Amniotic epithelial cell (primary cell): Measurements from ENCODE around the gene GBE1.
"Not testable (repeated sequence)": the region's sequence is repeated elsewhere in the genome, so short reads cannot be mapped to it uniquely, and the experiment has no call there.

Source experiments
- DNase-seq: peaks from one replicate; pipeline ENCODE4 v3.0.0-alpha.2; 2010; ENCODE audit warnings: low read depth

GBE1 gene

DNA sequence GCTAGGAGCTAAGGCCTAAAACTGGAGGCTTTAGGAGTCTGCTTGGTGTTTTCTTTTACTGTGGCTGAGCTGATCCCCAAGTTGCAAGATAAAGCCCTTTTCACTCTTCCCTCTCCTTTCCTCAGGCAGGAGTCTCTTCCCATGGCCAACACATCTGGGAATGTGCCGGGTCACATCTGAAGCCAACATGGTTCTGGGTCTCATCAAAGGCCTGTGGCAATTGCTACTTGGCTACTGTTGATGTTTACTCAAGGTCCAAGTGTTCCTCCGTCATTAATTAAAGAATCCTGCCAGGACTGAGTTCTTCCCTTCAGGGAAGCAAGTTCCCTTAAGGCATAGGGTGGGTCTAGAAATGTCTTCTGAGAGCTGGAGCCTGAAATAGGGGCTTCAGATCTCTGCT is 230.2 kb downstream of the GBE1 start:
- no peak for DNase-seq

DNA sequence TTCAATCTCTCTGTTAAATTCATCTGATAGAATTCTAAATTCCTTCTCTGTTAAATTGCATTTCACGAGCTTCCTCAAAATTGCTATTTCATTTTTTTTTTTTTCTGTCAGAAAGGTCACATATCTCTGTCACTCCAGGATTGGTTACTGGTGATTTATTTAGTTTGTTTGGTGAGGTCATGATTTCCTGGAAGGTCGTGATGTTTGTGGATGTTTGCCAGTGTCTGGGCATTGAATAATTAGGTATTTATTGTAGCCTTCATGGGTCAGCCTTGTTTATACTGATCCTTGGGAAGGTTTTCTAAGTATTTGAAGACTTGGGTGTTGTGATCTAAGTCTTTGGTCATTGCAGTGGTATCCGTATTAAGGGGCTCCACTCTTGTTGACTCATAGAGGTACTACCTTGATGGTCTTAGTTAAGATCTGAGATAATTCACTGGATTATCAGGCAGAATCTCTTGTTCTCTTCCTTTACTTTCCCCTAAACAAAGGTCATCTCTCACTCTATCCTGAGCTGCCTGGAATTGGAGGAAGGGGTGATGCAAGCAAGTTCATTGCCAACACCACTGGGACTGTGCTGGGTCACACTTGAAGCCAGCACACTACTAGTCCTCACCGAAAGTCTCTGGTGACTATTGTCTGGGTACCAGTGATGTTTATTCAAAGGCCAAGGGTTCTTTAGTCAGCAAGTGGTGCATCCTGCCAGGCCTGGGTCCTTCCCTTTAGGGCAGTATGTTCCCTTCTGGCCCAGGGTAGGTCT is 231.1 kb downstream of the GBE1 start:
- no peak for DNase-seq

DNA sequence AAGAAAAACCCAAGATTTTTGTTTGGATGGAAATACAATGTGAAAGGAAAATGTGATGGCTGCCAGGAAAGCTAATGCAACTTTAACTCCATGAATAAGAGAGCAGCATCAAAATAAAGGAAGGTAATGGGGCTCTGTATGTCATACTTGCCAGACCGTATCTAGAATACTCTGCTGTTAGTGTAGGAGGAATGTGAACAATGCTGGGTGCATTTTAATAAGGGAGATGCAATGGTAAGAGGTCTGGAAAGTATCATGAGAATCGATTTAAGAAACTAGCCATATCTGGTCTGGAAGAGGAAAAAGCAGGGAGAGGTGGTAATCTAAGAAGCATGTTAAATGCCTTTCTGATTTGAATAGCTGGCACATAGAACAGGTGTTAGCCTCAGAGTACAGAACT is 239.6 kb downstream of the GBE1 start:
- DNase-seq, result no peak

DNA sequence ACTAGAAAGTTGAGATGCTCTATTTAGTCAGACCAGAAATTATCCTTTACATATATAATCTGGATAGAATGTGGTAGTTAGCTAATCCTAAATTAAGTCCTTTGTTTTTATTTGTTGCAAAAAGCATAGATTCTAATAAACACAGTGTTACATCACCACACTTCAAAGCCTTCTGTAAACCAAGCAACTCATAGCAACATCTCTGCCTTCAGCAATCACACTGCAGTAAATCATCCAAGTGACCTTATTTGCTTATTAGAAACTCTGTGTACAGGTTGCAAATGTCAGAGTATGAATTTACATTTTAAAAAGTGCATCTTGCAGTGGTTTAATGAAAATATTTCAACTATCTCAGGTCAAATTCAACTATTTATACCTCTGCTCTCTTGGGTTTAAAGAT is 242.5 kb downstream of the GBE1 start:
- peak; percentile 20 for DNase-seq

DNA sequence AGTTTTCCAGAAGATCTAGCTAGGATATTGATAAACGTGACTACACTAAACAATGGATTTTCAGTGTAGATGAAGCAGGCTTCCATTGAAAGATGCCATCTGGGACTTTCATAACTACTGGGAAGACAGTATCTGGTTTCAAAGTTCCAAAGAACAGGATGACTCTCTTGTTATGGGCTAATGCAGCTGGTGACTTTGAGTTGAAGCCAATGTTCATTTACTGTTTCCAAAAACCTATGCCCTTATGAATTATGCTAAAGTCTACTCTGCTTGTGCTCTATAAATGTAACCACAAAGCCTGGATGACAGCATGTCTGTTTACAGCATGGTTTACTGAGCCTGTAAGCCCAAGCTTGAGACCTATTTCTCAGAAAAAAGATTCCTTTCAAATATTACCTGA is 245.4 kb downstream of the GBE1 start:
- no peak for DNase-seq

DNA sequence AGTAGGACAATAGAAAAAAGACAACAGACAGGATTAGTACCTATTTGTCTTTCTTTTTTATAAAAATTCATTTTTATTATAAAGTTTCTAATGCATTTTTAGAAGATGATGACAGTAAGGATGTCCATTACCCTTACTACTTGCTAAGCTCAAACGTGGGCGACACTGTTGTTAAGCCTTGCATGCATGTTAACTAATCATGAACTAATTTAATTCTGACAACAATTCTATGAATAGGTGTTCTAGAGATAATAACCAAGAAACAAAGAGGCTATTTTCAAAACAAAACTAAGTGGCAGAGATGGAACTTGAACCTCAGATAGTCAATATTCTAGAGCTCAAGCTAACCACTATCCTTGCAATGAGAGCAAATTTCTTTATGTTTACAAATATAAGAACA is 247.9 kb downstream of the GBE1 start:
- no peak for DNase-seq

DNA sequence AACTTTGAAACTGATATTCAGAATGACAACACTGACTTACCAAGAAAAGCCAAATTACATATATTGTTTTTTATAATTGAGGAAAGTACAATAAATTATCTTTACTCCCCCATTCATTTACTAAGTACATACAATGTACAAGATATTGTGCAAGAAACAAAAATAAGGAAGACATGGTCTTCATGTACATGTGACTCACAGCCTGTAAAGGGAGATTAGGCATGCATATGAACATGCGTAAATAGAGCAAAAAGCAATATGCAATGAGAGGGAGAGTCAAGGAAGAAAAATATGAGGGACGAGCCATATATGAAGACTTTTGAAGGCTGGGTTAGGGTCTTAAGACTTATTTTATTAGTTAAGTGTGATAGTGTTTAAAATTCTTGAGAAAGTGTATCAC is 258.4 kb downstream of the GBE1 start:
- DNase-seq, result no peak

DNA sequence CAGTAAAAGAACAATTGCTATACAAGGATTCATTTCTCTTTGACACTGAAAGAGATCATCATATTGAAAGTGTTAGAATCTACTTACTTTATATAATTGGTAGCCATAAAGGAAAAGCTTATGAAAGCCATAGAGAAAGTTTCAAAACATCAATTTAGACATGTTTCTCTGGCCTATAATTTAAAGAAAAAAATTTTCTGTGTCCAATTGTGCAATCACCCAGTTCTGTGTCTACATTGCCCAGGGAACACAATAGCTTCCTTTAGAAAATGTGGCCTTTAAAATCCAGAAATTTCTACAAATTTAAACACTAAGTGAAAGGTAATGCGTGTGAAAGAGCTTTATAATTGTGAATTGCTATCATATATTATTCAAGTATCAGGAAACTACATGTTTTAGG is 259.2 kb downstream of the GBE1 start:
- DNase-seq, result no peak

DNA sequence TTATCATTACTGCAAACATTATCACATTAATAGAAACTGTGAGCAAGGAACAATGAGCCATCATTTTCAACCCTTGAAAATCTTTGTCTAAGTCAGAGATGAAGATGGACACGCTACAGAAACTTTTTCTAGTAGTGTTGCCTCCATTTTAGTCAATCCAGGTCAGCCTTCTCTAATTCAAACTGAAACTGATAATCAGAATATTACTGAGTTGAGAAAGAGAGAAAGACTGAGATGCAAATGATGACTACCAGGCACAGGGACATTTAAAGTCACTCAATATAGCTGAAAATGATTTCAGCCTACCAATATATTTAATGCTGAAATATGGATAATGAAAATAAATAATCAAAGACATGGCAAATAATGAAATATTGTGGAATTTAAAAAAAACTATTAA is 261.4 kb downstream of the GBE1 start:
- no peak for DNase-seq

DNA sequence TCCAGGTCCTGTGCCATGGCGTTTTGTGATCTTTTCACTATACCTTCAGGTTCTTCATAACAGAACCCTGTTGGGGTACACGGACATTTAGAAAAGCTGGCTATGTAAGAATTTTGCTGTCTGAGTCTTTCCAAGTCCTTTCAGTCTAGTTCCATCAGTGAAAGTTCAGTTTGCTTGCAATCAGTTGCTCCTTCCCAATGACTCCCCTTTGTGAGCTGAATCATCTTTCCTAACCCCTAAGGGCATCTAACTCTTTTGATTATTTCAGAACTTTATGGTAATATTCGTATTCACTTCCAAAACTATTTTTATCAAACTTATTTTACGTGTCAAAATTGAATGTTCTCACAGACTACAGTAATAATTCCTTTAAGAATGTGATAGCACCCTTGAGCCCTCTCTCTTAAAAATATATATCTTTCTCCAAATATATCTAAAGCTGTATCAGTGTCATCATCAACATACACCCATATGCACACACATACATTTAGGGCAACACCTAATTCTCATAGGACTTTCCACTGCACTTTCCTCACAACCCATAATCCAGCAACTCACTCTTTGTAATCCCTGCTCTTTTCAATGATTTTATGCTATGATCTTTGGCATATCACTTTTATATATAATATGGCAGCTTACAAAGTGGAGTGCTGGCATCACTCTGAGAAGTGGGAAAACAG is 263.7 kb downstream of the GBE1 start:
- no peak for DNase-seq

DNA sequence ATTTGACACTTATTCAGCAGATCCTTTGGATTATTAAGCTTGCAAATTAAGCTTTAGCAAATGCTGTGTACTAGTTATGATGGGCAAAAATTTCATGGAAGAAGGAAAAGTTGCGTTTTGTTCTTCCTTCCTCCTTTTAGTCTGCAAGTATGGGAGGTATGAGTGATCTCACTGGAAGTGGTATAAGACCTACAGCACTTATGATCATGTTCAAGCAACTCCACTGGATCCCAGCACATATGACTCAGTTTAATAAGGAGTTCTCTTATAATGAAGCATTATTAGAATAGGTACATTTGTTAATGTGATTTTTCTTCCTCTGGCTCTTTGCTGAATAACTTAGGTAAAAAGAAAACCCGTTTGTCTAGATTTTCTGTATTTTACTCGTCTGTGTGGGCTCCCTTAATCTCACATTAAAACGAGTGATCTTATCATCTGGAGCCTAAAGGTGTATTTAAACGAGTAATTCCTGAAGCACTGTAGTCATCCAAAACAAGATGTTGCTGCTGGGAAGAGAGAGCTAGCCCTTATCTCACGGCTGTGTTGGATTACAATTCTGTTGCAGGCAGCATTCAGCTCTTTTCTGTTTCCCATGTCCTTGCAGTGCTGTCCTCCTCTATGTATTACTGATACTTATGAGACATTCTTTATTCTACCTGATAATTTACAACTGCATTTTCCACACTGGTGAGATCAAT is 264.9 kb downstream of the GBE1 start:
- DNase-seq, result peak; percentile 12

DNA sequence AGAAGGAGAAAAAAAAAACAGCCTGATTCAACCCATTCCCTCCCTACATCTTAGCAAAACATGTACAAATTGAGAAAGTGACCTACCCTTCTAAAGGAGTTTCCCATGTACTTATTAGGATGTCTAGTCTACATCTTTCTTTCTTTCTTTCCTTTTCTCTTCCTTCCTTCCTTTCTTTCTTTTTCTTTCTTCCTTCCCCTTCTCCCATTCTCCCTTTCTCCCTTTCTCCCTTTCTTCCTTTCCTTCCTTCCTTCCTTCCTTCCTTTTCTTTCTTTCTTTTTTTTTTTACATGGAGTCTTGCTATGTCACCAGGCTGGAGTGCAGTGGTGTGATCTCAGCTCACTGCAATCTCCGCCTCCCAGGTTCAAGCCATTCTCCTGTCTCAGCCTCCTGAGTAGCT is 269.0 kb downstream of the GBE1 start:
- DNase-seq, result not testable (repeated sequence)

DNA sequence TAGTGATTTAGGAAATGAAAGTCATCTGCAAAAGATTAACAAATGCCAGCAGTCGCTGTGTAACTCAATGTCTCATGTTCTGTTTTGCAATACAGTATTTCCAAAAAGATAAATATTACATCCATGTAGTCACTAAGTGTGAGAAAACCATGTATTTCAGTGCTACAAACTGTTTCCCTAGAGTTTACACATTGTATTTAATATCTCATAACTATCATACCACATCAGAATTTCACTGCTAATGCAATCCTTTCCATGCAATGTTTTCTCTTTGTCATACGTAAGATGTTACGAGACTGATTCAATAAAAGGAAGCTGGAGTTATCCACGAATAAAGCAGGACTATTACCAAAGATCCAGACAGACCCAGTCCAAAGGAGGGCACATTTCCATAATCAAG is 269.4 kb downstream of the GBE1 start:
- peak; percentile 81 for DNase-seq

DNA sequence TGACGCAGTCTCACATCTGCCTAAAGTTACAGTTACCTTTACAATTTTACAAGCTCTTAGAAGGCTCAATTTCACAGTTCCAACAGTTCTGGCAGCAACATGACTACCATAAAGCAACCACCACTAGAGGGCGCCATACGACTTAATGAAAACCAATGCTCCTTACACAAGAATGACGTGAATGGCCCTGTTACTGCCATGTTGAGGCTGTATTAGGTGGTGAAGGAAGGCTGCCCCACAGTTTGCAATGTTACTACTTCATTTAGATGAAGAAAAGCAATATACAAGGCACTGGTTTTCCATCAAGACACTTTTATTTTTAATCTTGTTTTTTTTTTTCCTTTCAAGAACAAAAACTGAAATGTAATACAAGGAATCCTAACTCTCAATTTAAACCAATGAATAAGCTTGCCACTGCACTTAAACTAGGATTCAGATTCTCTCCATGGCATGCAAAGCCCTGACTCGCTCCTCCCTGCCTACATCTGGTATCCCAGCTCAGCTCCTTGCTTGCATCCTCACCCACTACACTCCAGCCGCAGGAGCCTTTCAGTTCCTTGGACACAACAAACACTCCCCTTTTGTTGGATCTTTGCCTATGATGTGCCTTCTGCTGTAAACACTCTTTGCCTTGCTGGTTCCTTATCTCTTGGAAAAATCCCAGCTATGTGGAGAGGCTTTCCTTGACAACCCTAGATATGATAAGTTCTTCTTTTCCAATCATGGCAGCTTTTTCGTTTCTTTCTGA is 270.7 kb downstream of the GBE1 start:
- DNase-seq, result peak; percentile 98

DNA sequence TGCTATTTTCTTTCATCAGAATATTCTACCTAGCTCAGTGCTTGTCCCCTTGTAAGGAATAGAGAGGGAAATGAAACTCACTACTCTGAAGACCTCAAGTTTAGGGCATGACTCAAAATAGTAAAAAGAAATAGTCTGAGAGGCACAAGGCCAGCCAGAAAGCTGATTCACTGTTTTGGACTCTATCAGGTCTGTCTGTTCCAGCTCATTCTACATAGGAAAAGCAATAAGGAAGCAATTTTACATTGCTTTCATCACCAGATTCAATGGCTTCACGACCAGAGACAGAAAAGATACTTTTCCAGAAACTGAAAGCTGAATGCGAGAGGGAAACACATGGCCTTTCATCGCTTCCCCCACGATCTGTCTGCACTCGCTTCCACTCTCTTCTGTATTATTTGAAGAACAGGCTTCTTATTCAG is 276.0 kb downstream of the GBE1 start:
- peak; percentile 36 for DNase-seq

DNA sequence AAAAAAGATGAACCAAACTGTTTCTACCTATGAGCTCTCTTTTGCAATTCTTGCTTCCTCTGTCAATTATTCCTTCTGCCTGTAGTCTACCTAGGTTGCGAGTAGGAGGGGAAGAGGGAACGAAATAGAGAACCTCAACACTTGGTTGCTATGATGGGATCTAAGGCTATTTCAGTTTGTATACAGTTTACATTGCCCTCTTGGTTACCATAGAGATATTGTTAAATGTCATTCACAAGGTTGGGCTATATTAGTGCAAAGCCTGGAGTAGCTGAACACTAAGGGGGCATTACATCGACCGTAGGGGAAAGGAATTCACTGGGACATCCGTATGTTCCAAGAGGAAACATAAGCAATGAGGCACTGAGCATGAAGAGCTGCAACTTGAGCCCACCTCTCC is 276.9 kb downstream of the GBE1 start:
- no peak for DNase-seq

DNA sequence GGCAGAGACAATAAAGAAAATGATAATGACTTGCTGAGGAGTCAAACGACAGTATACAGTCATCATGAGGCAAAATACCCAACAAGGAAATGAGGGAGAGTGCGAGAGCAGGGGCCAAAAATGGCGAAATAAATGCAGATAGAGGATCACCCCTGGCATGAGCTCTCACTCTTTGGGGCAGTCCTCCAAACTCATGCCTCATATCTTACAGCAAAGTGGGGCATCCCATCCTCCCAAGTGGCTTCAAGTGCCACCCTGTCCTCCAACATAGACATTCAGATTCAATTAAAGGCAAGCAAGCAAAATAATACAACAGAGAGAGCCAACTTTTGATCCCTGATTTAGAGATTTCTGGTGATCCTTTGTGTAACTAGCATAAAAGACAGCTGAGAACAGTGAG is 278.4 kb downstream of the GBE1 start:
- DNase-seq, result no peak

DNA sequence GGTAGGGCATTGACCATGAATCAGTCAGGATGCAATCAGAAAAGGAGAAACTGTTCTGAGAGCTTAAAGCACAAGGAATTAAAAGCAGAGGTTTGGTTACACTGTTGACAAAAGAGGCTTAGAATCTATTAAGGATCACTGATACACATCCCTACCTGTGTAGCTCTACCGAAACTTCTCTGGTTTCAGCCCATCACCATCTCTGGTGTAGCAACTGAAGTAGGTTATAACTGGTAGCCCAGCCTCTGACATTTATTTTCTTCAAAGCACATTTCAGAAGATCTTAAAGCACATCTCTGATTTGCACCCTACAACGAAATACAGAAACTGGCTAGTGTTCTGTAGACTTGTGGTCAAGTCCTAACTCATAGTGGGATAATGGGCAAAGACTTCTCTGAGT is 283.7 kb downstream of the GBE1 start:
- DNase-seq, result no peak

DNA sequence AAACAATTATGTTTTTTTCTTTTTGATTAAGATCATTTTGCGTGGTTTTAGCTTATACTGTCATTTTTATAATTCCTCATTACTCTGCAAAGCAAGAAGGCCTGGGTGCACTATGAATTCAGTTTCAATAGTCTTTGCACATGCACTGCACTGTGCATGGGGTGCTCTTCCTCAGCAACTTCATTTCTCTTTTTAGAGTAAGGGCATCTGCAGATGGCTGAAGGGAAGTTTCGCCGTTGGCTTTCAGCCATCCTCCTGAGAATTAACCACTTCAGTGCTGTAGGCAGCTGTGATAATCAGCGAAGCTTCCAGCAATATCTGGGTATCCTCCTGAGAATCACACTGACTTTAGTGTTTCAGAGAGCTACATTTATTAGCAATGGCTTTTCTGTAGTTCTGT is 284.8 kb downstream of the GBE1 start:
- no peak for DNase-seq

DNA sequence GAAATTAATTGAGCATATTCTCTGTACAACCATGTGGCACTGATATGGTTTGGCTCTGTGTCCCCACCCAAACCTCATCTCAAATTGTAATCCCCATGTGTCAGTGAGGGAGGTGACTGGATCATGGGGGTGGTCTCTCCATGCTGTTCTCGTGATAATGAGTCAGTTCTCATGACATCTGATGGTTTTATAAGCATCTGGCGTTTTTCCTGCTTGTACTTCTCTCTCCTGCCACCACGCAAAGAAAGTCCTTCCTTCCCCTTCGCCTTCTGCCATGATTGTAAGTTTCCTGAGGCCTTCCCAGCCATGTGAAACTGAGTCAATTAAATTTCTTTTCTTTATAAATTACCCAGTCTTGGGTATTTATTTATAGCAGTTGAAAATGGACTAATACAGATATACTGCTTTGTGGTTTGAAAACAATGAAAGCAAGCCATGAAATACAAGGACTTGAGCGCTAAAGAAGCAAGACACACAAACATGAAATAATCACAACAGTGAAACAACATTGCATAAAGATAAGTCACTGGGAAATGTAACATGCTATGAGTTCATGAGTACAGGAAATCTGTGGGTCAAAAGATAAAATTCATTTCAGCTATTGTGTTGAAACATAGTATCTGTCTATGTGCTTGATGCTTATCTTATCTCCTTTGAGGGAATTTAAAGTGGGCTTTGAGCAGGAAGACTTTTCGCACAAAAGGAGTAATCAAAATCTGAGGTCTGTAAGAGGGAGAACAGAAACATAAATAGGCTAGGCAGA is 288.7 kb downstream of the GBE1 start:
- DNase-seq, result peak; percentile 50

DNA sequence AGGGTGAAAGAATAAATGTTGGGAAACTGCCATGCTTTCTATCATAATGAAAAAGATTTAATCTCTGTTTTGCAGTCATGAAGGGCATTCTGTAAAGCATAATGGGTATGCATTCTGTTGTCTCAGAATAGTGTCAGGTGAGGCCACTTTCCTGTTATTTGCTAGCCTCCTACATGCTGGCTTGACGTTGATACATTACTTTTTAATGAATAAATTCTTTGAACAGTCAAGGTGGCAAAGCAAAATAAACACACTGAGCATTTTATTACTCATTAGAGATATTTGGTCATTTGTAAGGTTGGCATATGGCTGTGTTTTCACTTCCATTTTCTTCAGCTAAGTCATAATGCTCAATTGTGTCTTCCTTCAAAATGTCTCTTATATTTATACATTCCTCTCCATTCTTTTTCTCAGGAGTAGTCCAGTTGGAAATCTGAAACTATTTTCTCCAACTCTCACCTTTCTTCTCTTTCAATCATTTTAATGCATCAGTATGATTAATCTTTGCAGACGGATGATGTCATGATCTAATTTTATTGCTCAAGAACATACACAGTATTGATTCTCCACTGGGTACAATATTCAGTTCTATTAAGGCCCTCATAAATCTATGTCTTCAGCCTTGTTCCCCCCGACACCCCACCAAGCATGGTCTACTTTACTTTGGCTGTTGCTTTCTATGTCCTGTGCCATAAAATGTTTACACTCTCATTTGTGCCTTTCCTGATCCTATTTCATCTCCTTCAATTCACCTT is 290.7 kb downstream of the GBE1 start:
- DNase-seq, result no peak
